NB4 (cell line): ENCODE data around the gene SCYGR4.

Experiments
- CTCF ChIP-seq: IDR thresholded peaks from one replicate; pipeline ENCODE4 v1.5.1; 2012; ENCODE audit warnings: low read depth, low read length
- MYC ChIP-seq: IDR thresholded peaks from 2 replicates; pipeline ENCODE4 v1.6.1; 2011; ENCODE audit warnings: low read depth, low read length
- POLR2A ChIP-seq: IDR thresholded peaks from 2 replicates; pipeline ENCODE4 v1.6.1; 2011; ENCODE audit warnings: mild to moderate bottlenecking; ENCODE audit not compliant: insufficient read length; ENCODE audit errors: extremely low read depth
- TF ChIP-seq, protein P1 (sequence below): IDR thresholded peaks from 2 replicates; pipeline ENCODE4 v1.6.1; 2011; ENCODE audit warnings: low read depth, low read length

DNA sequence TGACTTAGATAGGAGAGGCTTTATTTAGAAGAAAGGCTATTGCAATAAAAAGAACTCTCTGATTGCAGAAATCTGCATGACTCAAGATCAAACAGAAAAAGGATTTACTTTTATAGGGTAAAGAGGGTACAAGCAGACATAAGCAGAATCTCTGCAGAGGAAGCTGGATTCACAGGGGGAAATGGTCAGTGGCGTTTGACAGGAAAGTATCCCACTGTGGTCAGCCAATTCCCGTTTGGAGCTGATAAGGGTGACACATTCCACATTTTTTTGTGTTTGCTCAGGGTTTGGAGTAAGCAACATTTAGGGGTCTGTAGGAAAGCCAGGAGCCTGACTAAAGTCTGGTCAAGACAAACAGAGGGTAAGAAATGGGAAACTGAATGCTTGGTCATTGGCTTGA is 25.4 kb downstream of the SCYGR4 start:
- TF ChIP-seq POLR2A: no peak
- no peak for TF ChIP-seq MYC
- TF ChIP-seq CTCF: no peak
- TF ChIP-seq, protein P1, sequence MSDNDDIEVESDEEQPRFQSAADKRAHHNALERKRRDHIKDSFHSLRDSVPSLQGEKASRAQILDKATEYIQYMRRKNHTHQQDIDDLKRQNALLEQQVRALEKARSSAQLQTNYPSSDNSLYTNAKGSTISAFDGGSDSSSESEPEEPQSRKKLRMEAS: no peak
